PC-3 (cell line): ENCODE results near the gene PRPF19. TPM values are rescaled to one million over a fixed set of nuclear protein-coding genes. Genes with fewer than 3 reads are reported as not detected.

Experiments
- ATAC-seq: fragments of 200-7000 bp; cut with Tn5 transposase; 2 replicates; pipeline ENCODE4 v1.9.1; 2020; ENCODE audit warnings: mild to moderate bottlenecking, moderate library complexity
- BruUV-seq: library from RNA; stranded (reverse); fragments of 400-500 nt; replicated peaks from 2 replicates; lab custom pipeline; 2021; lab: Mats Ljungman, UMichigan
- CTCF ChIA-PET: fragments of 300-600 bp; sonication (Branson Sonifier 250); formaldehyde crosslinking; loops from one replicate; lab custom pipeline; 2022; ENCODE audit warnings: antibody characterized with exemption; lab: Charles Lee
- POLR2A ChIA-PET: fragments of 300-600 bp; sonication (Branson Sonifier 250); formaldehyde crosslinking; loops from one replicate; lab custom pipeline; 2022; ENCODE audit warnings: antibody characterized with exemption; ENCODE audit not compliant: unreplicated experiment; lab: Charles Lee
- DNase-seq: peaks from one replicate; pipeline ENCODE4 v3.0.0-alpha.2; 2015
- H2AFZ ChIP-seq: fragments of 300-600 bp; sonication (generic); 2 replicates; pipeline ENCODE4 v1.6.0; 2016; ENCODE audit warnings: antibody characterized with exemption, low read length
- H3F3A ChIP-seq: fragments of 300-600 bp; sonication (generic); one replicate; pipeline ENCODE4 v1.6.0; 2017; ENCODE audit warnings: antibody characterized with exemption, low read length, control low read depth, mild to moderate bottlenecking; ENCODE audit not compliant: unreplicated experiment
- H3K27ac ChIP-seq: fragments of 300-600 bp; sonication (generic); 2 replicates; pipeline ENCODE4 v1.5.1; 2016; ENCODE audit warnings: mild to moderate bottlenecking, low read length
- H3K27me3 ChIP-seq: fragments of 300-600 bp; sonication (generic); 2 replicates; pipeline ENCODE4 v1.6.1; 2016; ENCODE audit warnings: low read length, mixed read lengths
- H3K36me3 ChIP-seq: fragments of 300-600 bp; sonication (generic); 2 replicates; pipeline ENCODE4 v1.6.1; 2016; ENCODE audit warnings: low read depth, mixed run types, low read length, mixed read lengths
- H3K4me1 ChIP-seq: fragments of 300-600 bp; sonication (generic); 2 replicates; pipeline ENCODE4 v1.5.1; 2016; ENCODE audit warnings: low read length; ENCODE audit not compliant: insufficient read depth
- H3K4me2 ChIP-seq: fragments of 300-600 bp; sonication (generic); 2 replicates; pipeline ENCODE4 v1.6.0; 2016; ENCODE audit warnings: low read length
- H3K4me3 ChIP-seq: fragments of 300-600 bp; sonication (generic); 2 replicates; pipeline ENCODE4 v1.5.1; 2016; ENCODE audit warnings: mild to moderate bottlenecking, low read length, mixed read lengths
- H3K79me2 ChIP-seq: fragments of 300-600 bp; sonication (generic); 2 replicates; pipeline ENCODE4 v1.6.1; 2017; ENCODE audit warnings: low read length, mixed read lengths
- H3K9ac ChIP-seq: fragments of 300-600 bp; sonication (generic); 2 replicates; pipeline ENCODE4 v1.6.0; 2016; ENCODE audit warnings: mild to moderate bottlenecking, low read length
- H3K9me2 ChIP-seq: fragments of 300-600 bp; sonication (generic); replicated peaks from 2 replicates; pipeline ENCODE4 v1.6.1; 2016; ENCODE audit warnings: mixed run types, low read length, mixed read lengths
- H3K9me3 ChIP-seq: fragments of 300-600 bp; sonication (generic); 2 replicates; pipeline ENCODE4 v1.6.1; 2016; ENCODE audit warnings: low read length, mixed read lengths
- H4K20me1 ChIP-seq: fragments of 300-600 bp; sonication (generic); 2 replicates; pipeline ENCODE4 v1.6.1; 2016; ENCODE audit warnings: low read length, mixed read lengths
- CTCF ChIP-seq: fragments of 300-600 bp; sonication (generic); conservative IDR thresholded peaks from 2 replicates; pipeline ENCODE4 v1.5.1; 2017; ENCODE audit warnings: antibody characterized with exemption, low read depth, mild to moderate bottlenecking, low read length
- EZH2 ChIP-seq: fragments of 300-600 bp; sonication (generic); IDR thresholded peaks from one replicate; pipeline ENCODE4 v1.6.1; 2017; ENCODE audit warnings: antibody characterized with exemption, mild to moderate bottlenecking, low read length; ENCODE audit not compliant: unreplicated experiment
- EZH2phosphoT487 ChIP-seq: fragments of 300-600 bp; sonication (generic); IDR thresholded peaks from 2 replicates; pipeline ENCODE4 v1.6.1; 2018; ENCODE audit warnings: mild to moderate bottlenecking, antibody characterized with exemption, low read length, borderline replicate concordance
- intact Hi-C: fragments of 100-400 bp; cut with micrococcal nuclease; formaldehyde crosslinking; loops from 2 replicates; pipeline ENCODE4 v1.9.0; 2023
- total RNA-seq: library from RNA; depleted of rRNA; stranded (reverse); fragments of >200 nt; gene quantifications from 2 replicates; pipeline ENCODE4 v1.2.3, GENCODE V29; 2014

PRPF19 gene
- total RNA-seq, 1 experiment from 2014 or later, result 165 TPM

GRCh38 chr11:60922906-60923305, 16.5 kb upstream of the PRPF19 start:
- no peak for TF ChIP-seq EZH2
- TF ChIP-seq CTCF, result no peak
- no peak for TF ChIP-seq EZH2phosphoT487
- no peaks in the 10 kb centered on the region for H3K9me3 ChIP-seq
- no peak overlapping the region for H3K4me2 ChIP-seq
- H3K4me3 ChIP-seq, result no peak overlapping the region
- no peak for DNase-seq
- intact Hi-C loops, result no loop called here
- H3K27me3 ChIP-seq, result no peaks in the 10 kb centered on the region
- no peak overlapping the region for H2AFZ ChIP-seq
- H3K4me1 ChIP-seq, result peaks cover 38% of the 10 kb centered on the region
- TSS peak; percentile 26 for BruUV-seq
- no peaks in the 10 kb centered on the region for H3F3A ChIP-seq
- no peaks in the 10 kb centered on the region for H3K9me2 ChIP-seq
- ChIA-PET CTCF (no interaction called here), POLR2A (no interaction called here)
- ATAC-seq, result no peak
- no peak overlapping the region for H3K27ac ChIP-seq
- H3K9ac ChIP-seq, result no peak overlapping the region
- H3K36me3 ChIP-seq, result peaks cover 26% of the 10 kb centered on the region; the same call in 1 of the 2 replicates
- peaks cover 32% of the 10 kb centered on the region for H3K79me2 ChIP-seq
- H4K20me1 ChIP-seq, result peaks cover 13% of the 10 kb centered on the region

GRCh38 chr11:60921777-60922335, 15.5 kb upstream of the PRPF19 start:
- Histone ChIP-seq H3K9ac (no peak overlapping the region), H3K9me2 (no peaks in the 10 kb centered on the region), H3K27ac (no peak overlapping the region), H4K20me1 (peaks cover 13% of the 10 kb centered on the region), H3K4me1 (peaks cover 40% of the 10 kb centered on the region), H3K36me3 (peaks cover 27% of the 10 kb centered on the region; the same call in 1 of the 2 replicates), H3K27me3 (no peaks in the 10 kb centered on the region), H3K9me3 (no peaks in the 10 kb centered on the region), H2AFZ (no peak overlapping the region), H3K4me3 (no peak overlapping the region), H3K79me2 (peaks cover 42% of the 10 kb centered on the region), H3F3A (no peaks in the 10 kb centered on the region), H3K4me2 (no peak overlapping the region)
- ChIA-PET CTCF (no interaction called here), POLR2A (no interaction called here)
- BruUV-seq, result no TSS peak
- DNase-seq (no peak), ATAC-seq (no peak)
- TF ChIP-seq EZH2phosphoT487, result no peak
- no peak for TF ChIP-seq EZH2
- TF ChIP-seq CTCF, result no peak
- intact Hi-C loops, result no loop called here

GRCh38 chr11:60921259-60921658, 14.9 kb upstream of the PRPF19 start:
- no TSS peak for BruUV-seq
- Histone ChIP-seq H4K20me1 (peaks cover 7% of the 10 kb centered on the region), H3F3A (no peaks in the 10 kb centered on the region), H3K79me2 (peaks cover 48% of the 10 kb centered on the region), H3K27ac (no peak overlapping the region), H3K36me3 (peaks cover 27% of the 10 kb centered on the region; the same call in 1 of the 2 replicates), H2AFZ (no peak overlapping the region), H3K4me1 (peaks cover 44% of the 10 kb centered on the region), H3K9ac (no peak overlapping the region), H3K4me2 (no peak overlapping the region), H3K9me2 (no peaks in the 10 kb centered on the region), H3K4me3 (no peak overlapping the region), H3K27me3 (no peaks in the 10 kb centered on the region), H3K9me3 (no peaks in the 10 kb centered on the region)
- ChIA-PET POLR2A (no interaction called here), CTCF (no interaction called here)
- intact Hi-C loops, result no loop called here
- no peak for TF ChIP-seq CTCF
- no peak for TF ChIP-seq EZH2
- TF ChIP-seq EZH2phosphoT487, result no peak
- ATAC-seq (no peak), DNase-seq (no peak)
